OCI-LY1 (cell line): ENCODE measurements around the gene PHF2.

ENCODE experiments used
- H2AFZ ChIP-seq: fragments of 200-600 bp; sonication (generic), shearing (Covaris generic); 2 replicates; pipeline ENCODE4 v1.6.0; 2014; ENCODE audit warnings: antibody characterized with exemption, mild to moderate bottlenecking, low read length
- H3F3A ChIP-seq: fragments of 200-600 bp; sonication (generic), shearing (Covaris generic); 2 replicates; pipeline ENCODE4 v1.6.0; 2014; ENCODE audit warnings: mild to moderate bottlenecking, antibody characterized with exemption, low read length, moderate library complexity; ENCODE audit not compliant: insufficient read depth
- H3K27ac ChIP-seq: fragments of 200-600 bp; sonication (generic); 2 replicates; pipeline ENCODE4 v1.5.1; 2014; ENCODE audit warnings: low read length, mixed run types, mild to moderate bottlenecking, low read depth; ENCODE audit not compliant: poor library complexity, severe bottlenecking
- H3K27me3 ChIP-seq: fragments of 200-600 bp; sonication (generic); 2 replicates; pipeline ENCODE4 v1.6.0; 2014; ENCODE audit warnings: antibody characterized with exemption, mild to moderate bottlenecking, low read length, moderate library complexity; ENCODE audit not compliant: insufficient read depth
- H3K36me3 ChIP-seq: fragments of 200-600 bp; sonication (generic); 2 replicates; pipeline ENCODE4 v1.6.1; 2014; ENCODE audit warnings: mild to moderate bottlenecking, antibody characterized with exemption, low read length, moderate library complexity, mixed read lengths; ENCODE audit not compliant: insufficient read depth
- H3K4me1 ChIP-seq: fragments of 200-600 bp; sonication (generic); 2 replicates; pipeline ENCODE4 v1.5.1; 2014; ENCODE audit warnings: mild to moderate bottlenecking, low read length, moderate library complexity; ENCODE audit not compliant: insufficient read depth, severe bottlenecking
- H3K4me2 ChIP-seq: fragments of 200-600 bp; sonication (generic), shearing (Covaris generic); 2 replicates; pipeline ENCODE4 v1.6.1; 2014; ENCODE audit warnings: low read length
- H3K4me3 ChIP-seq: fragments of 200-600 bp; sonication (generic); 2 replicates; pipeline ENCODE4 v1.5.1; 2014; ENCODE audit warnings: low read length, low read depth, mild to moderate bottlenecking, mixed read lengths; ENCODE audit not compliant: poor library complexity, severe bottlenecking
- H3K79me2 ChIP-seq: fragments of 200-600 bp; shearing (Covaris generic); 2 replicates; pipeline ENCODE4 v1.6.1; 2016; ENCODE audit warnings: mixed run types, low read length, mixed read lengths; ENCODE audit not compliant: insufficient read depth
- H3K9ac ChIP-seq: fragments of 200-600 bp; sonication (generic), shearing (Covaris generic); 2 replicates; pipeline ENCODE4 v1.6.1; 2014; ENCODE audit warnings: mild to moderate bottlenecking, low read length, mixed read lengths
- H3K9me2 ChIP-seq: fragments of 200-600 bp; sonication (generic), shearing (Covaris generic); 2 replicates; pipeline ENCODE4 v1.6.1; 2014; ENCODE audit warnings: low read depth, mild to moderate bottlenecking, low read length, mixed read lengths
- H3K9me3 ChIP-seq: fragments of 200-600 bp; shearing (Covaris generic); 2 replicates; pipeline ENCODE4 v1.6.1; 2014; ENCODE audit warnings: low read length, mixed read lengths
- H4K20me1 ChIP-seq: fragments of 200-600 bp; sonication (generic), shearing (Covaris generic); 2 replicates; pipeline ENCODE4 v1.6.0; 2016; ENCODE audit warnings: mild to moderate bottlenecking, low read length; ENCODE audit not compliant: insufficient read depth
- EZH2 ChIP-seq: fragments of 200-600 bp; sonication (generic), shearing (Covaris generic); IDR thresholded peaks from 2 replicates; pipeline ENCODE4 v1.8.0; 2017; ENCODE audit warnings: borderline replicate concordance, mixed run types, mild to moderate bottlenecking, antibody characterized with exemption, low read length, moderate library complexity, mixed read lengths
- TF ChIP-seq, protein P1 (sequence below): fragments of 200-600 bp; sonication (generic), shearing (Covaris generic); IDR thresholded peaks from 2 replicates; pipeline ENCODE4 v1.5.1; 2017; ENCODE audit warnings: mild to moderate bottlenecking, antibody characterized with exemption, low read length, moderate library complexity, mixed read lengths

Gene PHF2

DNA sequence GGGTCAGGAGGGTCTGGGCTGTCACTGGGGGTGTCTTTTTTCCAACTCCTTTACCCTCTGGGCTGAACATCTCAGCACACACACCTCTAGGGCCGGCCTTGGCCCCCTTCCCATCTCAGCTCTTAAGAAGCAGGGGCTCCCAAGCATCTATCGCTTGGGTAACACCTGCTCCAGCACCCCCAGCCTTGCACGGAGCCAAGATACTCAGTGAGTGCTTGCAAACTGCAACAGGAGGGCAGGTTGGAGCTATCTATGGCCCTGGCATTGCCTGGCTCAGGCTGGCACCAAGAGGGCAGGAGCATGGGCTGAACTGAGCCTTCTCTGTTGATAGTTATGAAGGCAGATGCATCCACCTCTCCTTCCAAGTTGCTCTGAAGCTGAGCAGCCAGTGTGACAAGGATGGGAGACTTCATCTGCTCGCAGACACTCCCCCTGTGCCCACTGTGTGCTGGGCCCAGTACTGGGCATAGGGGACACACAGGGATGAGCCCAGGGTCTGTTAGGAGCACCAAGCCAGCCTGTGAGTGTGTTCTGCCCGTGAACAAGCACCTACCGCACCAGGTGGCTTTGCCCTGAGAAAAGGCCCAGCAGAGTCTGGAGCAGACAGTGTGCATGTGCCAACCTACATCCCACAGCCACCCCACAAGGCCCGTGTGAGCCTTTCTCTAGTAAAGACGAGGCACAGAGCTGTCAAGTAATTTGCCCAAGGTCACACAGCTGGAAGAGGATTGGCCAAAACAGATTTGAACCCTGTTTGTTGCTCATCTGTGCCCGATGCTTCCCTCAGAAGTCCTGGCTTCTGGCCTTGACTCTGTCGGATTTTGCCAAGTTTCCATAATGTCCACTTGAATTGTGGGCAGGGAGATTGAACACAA, 58.2 kb downstream of the PHF2 start:
- Histone ChIP-seq H3K36me3 (peaks cover 14% of the 10 kb centered on the region), H3K79me2 (no peaks in the 10 kb centered on the region), H3K4me2 (no peak overlapping the region), H3K4me3 (no peak overlapping the region), H3K27ac (no peak overlapping the region), H3K9me3 (no peaks in the 10 kb centered on the region), H3K9ac (no peak overlapping the region), H3K4me1 (no peaks in the 10 kb centered on the region), H3F3A (no peaks in the 10 kb centered on the region), H3K27me3 (no peaks in the 10 kb centered on the region), H2AFZ (no peak overlapping the region), H3K9me2 (no peaks in the 10 kb centered on the region), H4K20me1 (no peaks in the 10 kb centered on the region)
- no peak for TF ChIP-seq EZH2
- TF ChIP-seq, protein P1, sequence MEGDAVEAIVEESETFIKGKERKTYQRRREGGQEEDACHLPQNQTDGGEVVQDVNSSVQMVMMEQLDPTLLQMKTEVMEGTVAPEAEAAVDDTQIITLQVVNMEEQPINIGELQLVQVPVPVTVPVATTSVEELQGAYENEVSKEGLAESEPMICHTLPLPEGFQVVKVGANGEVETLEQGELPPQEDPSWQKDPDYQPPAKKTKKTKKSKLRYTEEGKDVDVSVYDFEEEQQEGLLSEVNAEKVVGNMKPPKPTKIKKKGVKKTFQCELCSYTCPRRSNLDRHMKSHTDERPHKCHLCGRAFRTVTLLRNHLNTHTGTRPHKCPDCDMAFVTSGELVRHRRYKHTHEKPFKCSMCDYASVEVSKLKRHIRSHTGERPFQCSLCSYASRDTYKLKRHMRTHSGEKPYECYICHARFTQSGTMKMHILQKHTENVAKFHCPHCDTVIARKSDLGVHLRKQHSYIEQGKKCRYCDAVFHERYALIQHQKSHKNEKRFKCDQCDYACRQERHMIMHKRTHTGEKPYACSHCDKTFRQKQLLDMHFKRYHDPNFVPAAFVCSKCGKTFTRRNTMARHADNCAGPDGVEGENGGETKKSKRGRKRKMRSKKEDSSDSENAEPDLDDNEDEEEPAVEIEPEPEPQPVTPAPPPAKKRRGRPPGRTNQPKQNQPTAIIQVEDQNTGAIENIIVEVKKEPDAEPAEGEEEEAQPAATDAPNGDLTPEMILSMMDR = no peak

DNA sequence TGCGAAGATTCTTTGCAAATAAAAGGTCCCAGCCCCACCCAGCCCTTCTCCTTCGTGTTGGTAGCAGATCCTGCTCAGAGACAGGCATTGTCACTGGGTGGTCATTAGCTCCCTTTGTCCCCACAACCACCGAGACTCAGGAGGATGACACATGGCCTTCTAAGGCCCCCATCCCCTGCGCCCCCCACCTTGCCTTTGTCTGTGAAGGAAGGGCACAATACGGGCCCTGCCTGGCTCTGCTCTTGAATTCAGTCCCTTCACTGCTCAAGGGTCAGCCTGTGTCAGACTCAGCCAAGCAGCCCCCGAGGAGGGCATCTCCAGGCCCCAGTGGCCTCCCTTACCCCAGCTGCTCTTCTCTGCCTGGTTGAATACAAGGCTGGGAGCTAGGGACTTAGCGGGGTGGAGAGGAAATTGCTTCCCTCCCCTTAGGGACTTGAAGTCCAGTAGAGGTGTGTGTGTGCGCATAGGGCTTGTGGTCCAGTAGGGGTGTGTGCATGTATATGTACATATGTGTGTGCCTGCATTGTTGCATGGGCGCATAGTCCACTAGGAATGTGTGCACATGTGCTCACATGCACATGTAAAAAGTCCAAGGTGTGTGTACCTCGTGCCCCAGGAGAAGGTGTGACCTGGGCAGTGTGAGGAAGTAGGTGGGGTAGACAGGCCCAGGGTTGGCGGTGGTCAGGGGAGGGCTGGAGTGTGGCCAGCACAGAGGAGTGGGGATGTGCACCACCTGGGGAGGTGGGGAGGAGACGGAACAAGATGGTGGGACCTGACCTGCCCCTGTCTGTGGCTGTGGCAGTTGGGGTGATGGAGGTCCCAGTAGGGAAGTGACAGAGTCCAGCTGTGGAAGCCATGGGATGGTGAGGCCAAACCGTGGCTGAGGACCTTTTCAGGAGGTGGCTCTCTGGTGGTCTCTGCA, 59.1 kb downstream of the PHF2 start:
- Histone ChIP-seq H3K9me3 (no peaks in the 10 kb centered on the region), H3F3A (no peaks in the 10 kb centered on the region), H3K27ac (no peak overlapping the region), H3K79me2 (no peaks in the 10 kb centered on the region), H3K27me3 (no peaks in the 10 kb centered on the region), H3K9ac (no peak overlapping the region), H4K20me1 (no peaks in the 10 kb centered on the region), H3K4me3 (no peak overlapping the region), H3K4me2 (no peak overlapping the region), H3K9me2 (no peaks in the 10 kb centered on the region), H3K4me1 (no peaks in the 10 kb centered on the region), H2AFZ (no peak overlapping the region), H3K36me3 (peaks cover 14% of the 10 kb centered on the region)
- TF ChIP-seq, protein P1 = no peak
- no peak for TF ChIP-seq EZH2

DNA sequence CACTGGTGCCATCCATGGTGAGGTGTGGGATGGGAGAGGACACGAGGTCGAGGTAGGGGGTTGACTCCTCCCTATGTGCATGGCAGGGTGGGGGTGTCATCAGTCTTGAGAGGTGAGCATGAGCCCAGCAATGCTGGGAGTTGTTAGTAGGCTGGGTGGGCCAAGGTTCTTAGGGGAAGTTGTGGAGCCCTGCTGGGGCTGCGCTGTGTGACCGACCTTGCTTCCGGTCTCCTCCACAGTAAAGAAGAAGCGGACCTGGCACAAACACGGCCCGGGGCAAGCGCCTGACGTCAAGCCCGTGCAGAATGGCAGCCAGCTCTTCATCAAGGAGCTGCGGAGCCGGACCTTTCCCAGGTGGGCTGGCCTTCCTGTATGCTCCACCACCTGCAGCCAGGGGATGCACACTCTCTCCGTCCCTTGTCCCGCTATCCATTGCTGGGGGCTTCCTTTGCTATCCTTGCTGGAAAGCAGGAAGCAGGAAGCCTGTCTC, 59.8 kb downstream of the PHF2 start:
- Histone ChIP-seq H3K27me3 (no peaks in the 10 kb centered on the region), H3K4me3 (no peak overlapping the region), H3K36me3 (peaks cover 14% of the 10 kb centered on the region), H4K20me1 (no peaks in the 10 kb centered on the region), H3K27ac (no peak overlapping the region), H3K9me2 (no peaks in the 10 kb centered on the region), H2AFZ (no peak overlapping the region), H3F3A (no peaks in the 10 kb centered on the region), H3K9me3 (no peaks in the 10 kb centered on the region), H3K9ac (no peak overlapping the region), H3K4me1 (no peaks in the 10 kb centered on the region), H3K4me2 (no peak overlapping the region), H3K79me2 (no peaks in the 10 kb centered on the region)
- TF ChIP-seq, protein P1 = no peak
- no peak for TF ChIP-seq EZH2
